Type B pancreatic cell (in vitro differentiated cells): ENCODE data around the gene CNTN1. TPM values are rescaled to one million over a fixed set of nuclear protein-coding genes. Genes with fewer than 3 reads are reported as not detected.

Experiments
- DNase-seq: peaks from one replicate; pipeline ENCODE4 v3.0.0; 2021; ENCODE audit warnings: mixed read lengths; ENCODE audit not compliant: unreplicated experiment; ENCODE audit errors: extremely low spot score
- H3K27ac Mint-ChIP-seq: 2 replicates; pipeline ENCODE4 v1.8.0; 2021; ENCODE audit warnings: mild to moderate bottlenecking, mixed read lengths
- H3K27me3 Mint-ChIP-seq: 2 replicates; pipeline ENCODE4 v1.8.0; 2021; ENCODE audit warnings: mixed read lengths
- H3K36me3 Mint-ChIP-seq: 2 replicates; pipeline ENCODE4 v1.8.0; 2021; ENCODE audit warnings: mixed read lengths
- H3K4me1 Mint-ChIP-seq: one replicate; pipeline ENCODE4 v1.8.0; 2021; ENCODE audit warnings: mixed read lengths; ENCODE audit not compliant: unreplicated experiment
- H3K4me3 Mint-ChIP-seq: 2 replicates; pipeline ENCODE4 v1.8.0; 2021; ENCODE audit warnings: mild to moderate bottlenecking, mixed read lengths
- H3K9me3 Mint-ChIP-seq: 2 replicates; pipeline ENCODE4 v1.8.0; 2021; ENCODE audit warnings: mixed read lengths
- total RNA-seq: library from RNA; stranded (reverse); gene quantifications from 2 replicates; pipeline ENCODE4 v1.2.1, GENCODE V29; 2021; ENCODE audit warnings: low replicate concordance
- TF ChIP-seq, protein P1 (sequence below): fragments of 200-600 bp; sonication (generic); conservative IDR thresholded peaks from 2 replicates; pipeline ENCODE4 v1.5.0; 2021; ENCODE audit warnings: antibody characterized with exemption, mild to moderate bottlenecking

The CNTN1 gene
- total RNA-seq, 1 donor from 2014 or later = 19.3 TPM

DNA sequence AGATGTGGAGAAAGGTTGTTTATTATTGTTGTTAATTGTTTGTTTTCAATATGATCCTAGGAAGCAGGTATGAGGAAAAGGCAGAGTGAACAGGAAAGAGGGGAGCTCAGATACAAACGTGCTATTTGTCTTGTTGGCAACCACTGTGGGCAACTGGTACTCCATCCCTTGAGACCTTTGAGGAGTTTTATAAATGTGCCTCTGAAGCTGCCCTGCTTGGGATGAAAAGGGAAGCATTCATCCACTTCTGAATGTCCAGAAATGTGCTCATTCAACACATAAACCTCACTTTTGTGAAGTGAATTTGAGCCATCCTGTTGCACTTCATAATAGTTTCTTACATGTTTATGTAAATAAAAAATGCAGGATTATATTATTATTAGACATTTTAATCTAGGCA, 331.6 kb downstream of the CNTN1 start:
- TF ChIP-seq, protein P1, sequence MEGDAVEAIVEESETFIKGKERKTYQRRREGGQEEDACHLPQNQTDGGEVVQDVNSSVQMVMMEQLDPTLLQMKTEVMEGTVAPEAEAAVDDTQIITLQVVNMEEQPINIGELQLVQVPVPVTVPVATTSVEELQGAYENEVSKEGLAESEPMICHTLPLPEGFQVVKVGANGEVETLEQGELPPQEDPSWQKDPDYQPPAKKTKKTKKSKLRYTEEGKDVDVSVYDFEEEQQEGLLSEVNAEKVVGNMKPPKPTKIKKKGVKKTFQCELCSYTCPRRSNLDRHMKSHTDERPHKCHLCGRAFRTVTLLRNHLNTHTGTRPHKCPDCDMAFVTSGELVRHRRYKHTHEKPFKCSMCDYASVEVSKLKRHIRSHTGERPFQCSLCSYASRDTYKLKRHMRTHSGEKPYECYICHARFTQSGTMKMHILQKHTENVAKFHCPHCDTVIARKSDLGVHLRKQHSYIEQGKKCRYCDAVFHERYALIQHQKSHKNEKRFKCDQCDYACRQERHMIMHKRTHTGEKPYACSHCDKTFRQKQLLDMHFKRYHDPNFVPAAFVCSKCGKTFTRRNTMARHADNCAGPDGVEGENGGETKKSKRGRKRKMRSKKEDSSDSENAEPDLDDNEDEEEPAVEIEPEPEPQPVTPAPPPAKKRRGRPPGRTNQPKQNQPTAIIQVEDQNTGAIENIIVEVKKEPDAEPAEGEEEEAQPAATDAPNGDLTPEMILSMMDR = no peak
- peaks cover 6% of the 10 kb centered on the region for H3K9me3 Mint-ChIP-seq
- no peak for DNase-seq
- no peak overlapping the region for H3K27ac Mint-ChIP-seq
- H3K36me3 Mint-ChIP-seq = no peaks in the 10 kb centered on the region
- H3K4me3 Mint-ChIP-seq = no peak overlapping the region
- no peaks in the 10 kb centered on the region for H3K27me3 Mint-ChIP-seq
- H3K4me1 Mint-ChIP-seq = peaks cover 17% of the 10 kb centered on the region

GRCh38 chr12:41026151-41026550, 333.9 kb downstream of the CNTN1 start:
- no peak for DNase-seq
- peak overlapping the region; percentile 0 for H3K27ac Mint-ChIP-seq
- no peaks in the 10 kb centered on the region for H3K27me3 Mint-ChIP-seq
- TF ChIP-seq, protein P1 = no peak
- H3K4me3 Mint-ChIP-seq = no peak overlapping the region
- H3K36me3 Mint-ChIP-seq = no peaks in the 10 kb centered on the region
- peaks cover 6% of the 10 kb centered on the region for H3K9me3 Mint-ChIP-seq
- H3K4me1 Mint-ChIP-seq = peaks cover 17% of the 10 kb centered on the region

DNA sequence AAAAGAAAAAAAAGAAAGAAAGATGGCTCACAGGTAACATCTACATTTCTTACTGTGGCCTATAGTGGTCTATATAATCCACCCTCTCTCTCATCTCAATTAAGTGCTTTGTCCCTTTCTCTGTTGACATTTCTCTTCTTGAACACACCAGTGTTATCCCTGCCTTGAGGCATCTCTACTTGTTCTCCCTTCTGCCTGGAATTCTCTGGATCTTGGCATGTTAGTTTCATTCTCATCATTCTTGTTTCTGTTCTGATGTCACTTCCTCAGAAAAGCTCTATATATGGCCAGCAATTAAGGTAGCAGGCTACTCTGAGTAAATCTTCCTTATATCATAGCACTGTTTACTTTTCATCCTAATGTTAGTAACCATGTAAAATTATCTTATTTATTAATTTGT, 340.1 kb downstream of the CNTN1 start:
- TF ChIP-seq, protein P1 = no peak
- no peak overlapping the region for H3K27ac Mint-ChIP-seq
- no peak for DNase-seq
- H3K4me1 Mint-ChIP-seq = no peaks in the 10 kb centered on the region
- H3K27me3 Mint-ChIP-seq = no peaks in the 10 kb centered on the region
- H3K36me3 Mint-ChIP-seq = no peaks in the 10 kb centered on the region
- no peaks in the 10 kb centered on the region for H3K9me3 Mint-ChIP-seq
- no peak overlapping the region for H3K4me3 Mint-ChIP-seq

DNA sequence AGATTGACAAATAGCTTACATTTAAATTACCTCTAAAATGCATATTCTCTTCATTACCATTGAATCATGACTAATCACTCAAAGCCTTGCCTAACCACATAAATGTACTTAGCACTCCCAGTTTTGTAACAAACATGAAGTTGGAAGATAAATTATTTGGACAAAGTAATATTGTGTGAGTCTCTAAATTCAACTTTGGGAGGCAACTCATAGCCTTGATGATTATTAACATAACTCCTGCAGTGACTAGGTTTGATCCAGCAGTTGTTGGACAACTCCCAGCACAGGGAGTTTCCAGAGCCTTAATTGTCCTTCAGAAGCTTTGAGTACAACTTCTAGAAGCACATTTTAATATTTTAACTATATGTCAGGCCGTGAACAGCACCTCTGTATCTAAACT, 342.4 kb downstream of the CNTN1 start:
- no peaks in the 10 kb centered on the region for H3K36me3 Mint-ChIP-seq
- H3K27ac Mint-ChIP-seq = no peak overlapping the region
- H3K4me1 Mint-ChIP-seq = no peaks in the 10 kb centered on the region
- no peak for DNase-seq
- H3K4me3 Mint-ChIP-seq = no peak overlapping the region
- H3K27me3 Mint-ChIP-seq = no peaks in the 10 kb centered on the region
- no peaks in the 10 kb centered on the region for H3K9me3 Mint-ChIP-seq
- TF ChIP-seq, protein P1 = no peak

DNA sequence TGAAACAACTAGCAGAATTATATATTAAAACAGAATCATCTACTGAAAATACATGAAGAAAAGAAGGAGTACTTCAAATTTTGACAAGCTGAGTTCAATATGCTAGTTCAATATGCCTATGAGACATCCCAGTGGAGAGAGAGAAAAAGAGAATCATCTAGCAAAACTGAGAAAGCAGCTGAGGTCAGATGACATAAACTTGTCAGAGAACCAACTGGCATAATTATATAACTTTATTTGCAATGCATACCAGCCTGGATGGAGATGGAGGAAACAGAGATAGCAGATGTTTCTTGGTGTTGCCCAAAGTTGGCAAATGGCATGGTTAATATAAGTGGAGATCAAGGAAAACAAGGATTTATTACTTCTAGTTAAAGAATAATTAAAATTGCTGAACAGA, 347.2 kb downstream of the CNTN1 start:
- TF ChIP-seq, protein P1 = no peak
- Mint-ChIP-seq H3K4me3 (no peak overlapping the region), H3K27ac (no peak overlapping the region), H3K27me3 (no peaks in the 10 kb centered on the region), H3K4me1 (no peaks in the 10 kb centered on the region), H3K9me3 (no peaks in the 10 kb centered on the region), H3K36me3 (no peaks in the 10 kb centered on the region)
- no peak for DNase-seq

GRCh38 chr12:41045509-41045908, 353.3 kb downstream of the CNTN1 start:
- Mint-ChIP-seq H3K27ac (no peak overlapping the region), H3K4me1 (no peaks in the 10 kb centered on the region), H3K27me3 (no peaks in the 10 kb centered on the region), H3K4me3 (no peak overlapping the region), H3K9me3 (no peaks in the 10 kb centered on the region), H3K36me3 (no peaks in the 10 kb centered on the region)
- TF ChIP-seq, protein P1 = no peak
- DNase-seq = no peak
